Measurements from ENCODE around the gene SPATA3. TPM values are rescaled to one million over a fixed set of nuclear protein-coding genes. Genes with fewer than 3 reads are reported as not detected.

SPATA3 gene
- total RNA-seq, 4 donors from 2014 or later: not detected

GRCh38 chr2:231047923-231048915 is 52.3 kb downstream of the SPATA3 start:
- Histone ChIP-seq H3K4me1 (peaks cover 7 to 12% (median 7%) of the 10 kb centered on the region in 3 donors), H3K27me3 (peaks cover 0 to 25% (median 0%) of the 10 kb centered on the region in 4 donors), H3K4me3 (no peak overlapping the region), H3K36me3 (no peaks in the 10 kb centered on the region), H3K9me3 (no peaks in the 10 kb centered on the region), H3K27ac (no peak overlapping the region)
- WGBS, 2 donors: 65 to 70% methylated on average over 8 to 10 of the region's 10 CpGs
- no peak for TF ChIP-seq POLR2A (IDR thresholded peaks at IDR 0.05)
- no peak for TF ChIP-seq CTCF (IDR thresholded peaks at IDR 0.05)
- intact Hi-C loops (cut with DNase I): no loop called here
- DNase-seq: no peak

- DNase-seq: no peak
- Histone ChIP-seq H3K4me3 (no peak overlapping the region), H3K4me1 (peaks cover 7 to 16% (median 8%) of the 10 kb centered on the region in 3 donors), H3K9me3 (no peaks in the 10 kb centered on the region), H3K27me3 (peaks cover 0 to 25% (median 0%) of the 10 kb centered on the region in 4 donors), H3K27ac (no peak overlapping the region), H3K36me3 (no peaks in the 10 kb centered on the region)
- intact Hi-C loops (cut with DNase I): no loop called here
- TF ChIP-seq POLR2A (IDR thresholded peaks at IDR 0.05): no peak
- TF ChIP-seq CTCF (IDR thresholded peaks at IDR 0.05): no peak
- 83% methylated on average over 12 of the region's 12 CpGs for WGBS, 2 donors
Observed at GRCh38 chr2:231049286-231050017, 53.5 kb downstream of the SPATA3 start.

GRCh38 chr2:231050018-231050901 is 54.3 kb downstream of the SPATA3 start:
- intact Hi-C loops (cut with DNase I): no loop called here
- TF ChIP-seq POLR2A (IDR thresholded peaks at IDR 0.05) (no peak), CTCF (IDR thresholded peaks at IDR 0.05) (no peak)
- no peaks in the 10 kb centered on the region for H3K36me3 ChIP-seq
- no peak for DNase-seq
- WGBS, 2 donors: 71 to 88% methylated on average over 2 to 7 of the region's 9 CpGs
- H3K27ac ChIP-seq: no peak overlapping the region
- H3K27me3 ChIP-seq: peaks cover 0 to 25% (median 0%) of the 10 kb centered on the region in 4 donors
- peaks cover 7 to 16% (median 8%) of the 10 kb centered on the region in 3 donors for H3K4me1 ChIP-seq
- H3K4me3 ChIP-seq: no peak overlapping the region
- no peaks in the 10 kb centered on the region for H3K9me3 ChIP-seq

- 86 to 100% methylated on average over 2 to 3 of the region's 5 CpGs for WGBS, 2 donors
- intact Hi-C loops (cut with DNase I): no loop called here
- Histone ChIP-seq H3K27ac (no peak overlapping the region), H3K4me1 (peaks cover 8 to 20% (median 8%) of the 10 kb centered on the region in 3 donors), H3K4me3 (no peak overlapping the region), H3K36me3 (no peaks in the 10 kb centered on the region), H3K27me3 (peaks cover 0 to 25% (median 0%) of the 10 kb centered on the region in 4 donors), H3K9me3 (no peaks in the 10 kb centered on the region)
- DNase-seq: no peak
- TF ChIP-seq POLR2A (IDR thresholded peaks at IDR 0.05): no peak
- TF ChIP-seq CTCF (IDR thresholded peaks at IDR 0.05): no peak
Observed at GRCh38 chr2:231051116-231051515, 55.2 kb downstream of the SPATA3 start.
